Measurements from ENCODE around the gene FAM117A.

The FAM117A gene

DNA sequence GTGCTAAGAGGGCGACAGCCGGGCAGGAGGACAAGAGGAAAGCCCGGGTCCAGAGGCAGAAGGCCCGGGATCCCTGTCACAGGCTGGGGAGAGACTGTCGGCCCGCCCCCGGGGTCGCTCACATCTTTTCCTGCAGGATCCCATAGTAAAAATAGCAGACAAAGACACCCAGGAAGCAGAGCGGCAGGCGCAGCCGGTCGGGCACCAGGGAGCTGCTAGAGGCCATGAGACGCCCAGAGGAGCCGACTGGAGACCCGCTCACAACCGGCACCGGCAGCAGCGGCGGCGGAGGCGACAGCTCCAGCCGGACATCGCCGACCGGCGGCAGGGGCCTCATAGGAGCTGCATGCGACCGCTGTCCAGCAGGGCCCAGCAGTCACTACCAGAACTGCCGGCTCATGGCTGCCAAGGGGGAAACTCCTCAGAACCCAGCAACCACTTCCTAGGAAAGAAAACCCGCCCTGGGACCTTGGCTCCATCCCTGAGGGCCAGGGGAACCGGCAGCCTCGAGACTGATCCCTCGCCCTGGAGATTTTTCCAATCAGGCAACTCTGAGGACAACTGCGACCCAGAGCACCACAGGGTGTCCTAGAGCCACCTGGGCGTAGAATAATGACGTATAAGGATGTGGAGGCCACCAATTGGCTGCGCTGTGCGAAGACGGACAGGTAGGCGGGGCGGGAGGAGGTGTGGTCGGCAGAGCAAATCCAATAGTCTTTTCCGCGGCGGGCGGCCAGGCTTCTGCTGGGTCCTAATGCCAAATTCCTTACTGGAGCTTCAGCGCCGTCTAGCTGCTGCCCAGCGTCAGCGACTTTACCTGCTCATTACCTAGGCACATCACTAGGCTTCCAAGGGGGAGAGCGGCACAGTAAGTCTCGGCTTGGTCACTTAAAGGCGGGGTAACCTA lies 56.1 kb downstream of the FAM117A start, which contains the start of gene SLC35B1:
Gene SLC35B1, minus strand, starts transcription at position 357 of the 907 bp plus-strand sequence. Its CDS starts 131 bp downstream, at position 226.
- DNase-seq (ENCODE audit: low read depth, low spot score): peak; percentile 94

DNA sequence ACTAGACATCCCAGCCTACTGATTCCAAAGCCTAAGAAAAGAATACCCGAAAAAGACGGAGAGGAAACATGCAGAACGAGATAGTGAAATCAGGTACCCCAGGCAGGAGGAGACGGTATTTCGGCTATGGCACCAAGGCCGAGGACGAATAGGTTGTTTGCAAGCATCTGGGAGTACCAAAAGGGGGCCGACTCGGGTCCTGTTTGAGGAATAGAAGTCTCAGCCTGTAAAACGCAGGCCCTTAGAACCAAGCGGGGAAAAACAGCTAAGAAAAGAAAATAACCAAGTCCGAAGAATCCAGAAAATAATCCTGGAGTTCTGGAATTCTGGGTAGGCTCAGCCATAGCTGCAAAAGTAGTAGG lies 56.7 kb downstream of the FAM117A start:
- DNase-seq (ENCODE audit: low read depth, low spot score): no peak

GRCh38 chr17:49705254-49705653 lies 58.7 kb downstream of the FAM117A start:
- no peak for DNase-seq (ENCODE audit: low read depth, low spot score)

GRCh38 chr17:49703557-49704277 lies 60.2 kb downstream of the FAM117A start:
- DNase-seq (ENCODE audit: low read depth, low spot score): no peak

GRCh38 chr17:49700960-49701359 lies 63.0 kb downstream of the FAM117A start:
- no peak for DNase-seq (ENCODE audit: low read depth, low spot score)

DNA sequence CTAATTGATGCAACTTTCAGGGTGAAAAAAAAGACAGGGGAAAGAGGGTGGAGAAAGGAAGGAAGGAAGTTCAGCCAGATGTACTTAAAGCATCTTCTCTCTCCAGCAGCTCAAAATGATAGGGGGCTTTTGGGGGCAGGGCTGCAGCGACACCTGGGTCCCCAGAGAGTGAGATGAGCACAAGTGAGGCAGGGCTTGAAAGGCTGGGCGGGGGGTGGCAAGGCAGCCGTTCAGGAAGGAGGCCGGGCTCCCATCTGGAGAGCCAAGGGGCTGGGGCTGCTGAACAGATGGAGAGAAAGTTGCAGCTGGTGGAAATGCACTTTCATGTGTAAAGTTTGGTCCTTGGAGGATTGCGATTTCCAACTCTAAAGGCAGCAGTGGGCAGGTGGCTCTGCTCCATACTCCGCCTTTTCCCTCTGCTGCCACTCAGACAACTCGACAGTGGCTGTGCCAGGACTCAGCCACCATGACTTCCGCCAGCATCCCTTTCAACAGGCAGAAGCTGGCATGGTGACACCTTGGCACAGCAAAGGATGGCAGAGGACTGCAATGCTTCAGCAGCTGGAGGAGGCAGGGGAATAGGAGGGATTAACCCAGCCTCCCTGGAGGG lies 63.9 kb downstream of the FAM117A start:
- DNase-seq (ENCODE audit: low read depth, low spot score): no peak

- DNase-seq (ENCODE audit: low read depth, low spot score): no peak
Measured at GRCh38 chr17:49698005-49698404, 65.9 kb downstream of the FAM117A start.

GRCh38 chr17:49696233-49696761 lies 67.6 kb downstream of the FAM117A start:
- no peak for DNase-seq (ENCODE audit: low read depth, low spot score)

DNA sequence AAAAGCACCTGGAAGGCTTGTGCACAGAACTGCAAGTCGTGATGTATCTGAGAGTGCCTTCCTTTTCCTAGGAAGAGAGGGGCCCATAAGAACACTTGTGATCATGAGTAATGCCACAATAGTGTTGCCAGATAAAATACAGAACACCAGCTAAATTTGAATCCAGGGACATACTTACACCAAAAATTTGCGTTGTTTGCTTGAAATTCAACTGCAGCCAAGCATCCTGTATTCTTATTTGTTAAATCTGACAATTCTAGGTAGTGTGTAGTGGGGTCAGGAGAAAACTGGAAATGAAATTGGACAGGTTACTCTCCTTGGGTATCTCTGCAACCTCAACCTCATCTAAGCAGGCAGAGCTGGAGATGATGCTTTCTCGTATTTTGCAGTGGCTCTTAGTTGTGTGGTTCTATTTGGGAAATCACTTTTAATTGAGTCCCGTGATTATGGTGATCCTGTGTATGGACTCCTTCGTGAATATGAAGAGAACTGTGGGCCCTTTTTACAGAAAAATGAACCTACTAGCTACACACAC lies 68.2 kb downstream of the FAM117A start:
- no peak for DNase-seq (ENCODE audit: low read depth, low spot score)

GRCh38 chr17:49694847-49695697 lies 68.9 kb downstream of the FAM117A start:
- no peak for DNase-seq (ENCODE audit: low read depth, low spot score)

- DNase-seq (ENCODE audit: low read depth, low spot score): no peak
Measured at GRCh38 chr17:49692751-49693150, 71.2 kb downstream of the FAM117A start.

- DNase-seq (ENCODE audit: low read depth, low spot score): no peak
Measured at GRCh38 chr17:49691677-49692191, 72.2 kb downstream of the FAM117A start.

DNA sequence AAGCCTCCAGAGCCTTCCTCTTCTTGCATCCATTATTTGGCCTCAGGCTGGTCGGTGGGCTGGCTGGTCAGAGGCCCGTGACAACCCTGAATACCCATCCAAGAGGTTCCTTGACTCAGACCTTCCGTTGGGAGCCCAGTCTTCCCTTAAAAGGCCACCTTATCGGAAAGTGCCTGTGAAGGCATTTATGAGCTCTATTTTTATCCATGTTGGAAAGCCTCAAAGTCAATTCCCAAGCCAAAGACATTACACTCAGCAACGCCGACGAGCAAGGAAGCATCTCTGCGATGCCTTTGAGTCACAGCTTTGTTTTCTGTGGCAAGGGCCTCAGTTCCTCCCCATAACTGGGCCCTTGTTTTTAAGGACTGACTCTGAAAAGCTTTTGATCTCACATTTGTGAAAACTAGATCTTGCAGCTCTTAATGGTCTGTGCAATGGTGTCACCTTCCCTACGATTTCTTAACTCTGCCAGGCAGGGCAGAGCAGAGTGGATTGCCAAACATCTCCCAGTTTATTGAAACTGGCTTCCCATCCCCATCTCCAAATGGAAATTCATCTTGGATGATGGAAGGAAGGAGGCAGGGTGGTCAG lies 72.8 kb downstream of the FAM117A start:
- DNase-seq (ENCODE audit: low read depth, low spot score): no peak

- no peak for DNase-seq (ENCODE audit: low read depth, low spot score)
Measured at GRCh38 chr17:49690256-49690655, 73.7 kb downstream of the FAM117A start.

DNA sequence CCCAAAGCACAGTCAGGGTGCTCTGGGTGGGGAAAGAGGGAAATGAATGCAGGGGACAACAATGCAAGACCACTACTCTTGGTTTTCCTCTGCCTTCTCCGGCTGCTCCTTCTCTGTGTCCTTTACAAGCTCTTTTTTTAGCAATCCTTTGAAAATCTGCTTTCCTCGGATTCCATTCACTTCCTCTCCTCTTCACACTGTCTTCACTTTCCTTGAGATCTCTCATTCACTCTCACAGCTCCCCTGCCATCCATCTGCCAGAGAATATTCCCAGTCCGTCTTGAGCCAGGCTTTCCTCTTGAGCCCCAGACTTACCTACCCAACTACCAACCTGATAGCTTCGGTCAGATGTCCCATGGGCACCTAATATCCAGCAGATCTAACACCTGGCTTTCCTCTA lies 75.1 kb downstream of the FAM117A start:
- DNase-seq (ENCODE audit: low read depth, low spot score): no peak

DNA sequence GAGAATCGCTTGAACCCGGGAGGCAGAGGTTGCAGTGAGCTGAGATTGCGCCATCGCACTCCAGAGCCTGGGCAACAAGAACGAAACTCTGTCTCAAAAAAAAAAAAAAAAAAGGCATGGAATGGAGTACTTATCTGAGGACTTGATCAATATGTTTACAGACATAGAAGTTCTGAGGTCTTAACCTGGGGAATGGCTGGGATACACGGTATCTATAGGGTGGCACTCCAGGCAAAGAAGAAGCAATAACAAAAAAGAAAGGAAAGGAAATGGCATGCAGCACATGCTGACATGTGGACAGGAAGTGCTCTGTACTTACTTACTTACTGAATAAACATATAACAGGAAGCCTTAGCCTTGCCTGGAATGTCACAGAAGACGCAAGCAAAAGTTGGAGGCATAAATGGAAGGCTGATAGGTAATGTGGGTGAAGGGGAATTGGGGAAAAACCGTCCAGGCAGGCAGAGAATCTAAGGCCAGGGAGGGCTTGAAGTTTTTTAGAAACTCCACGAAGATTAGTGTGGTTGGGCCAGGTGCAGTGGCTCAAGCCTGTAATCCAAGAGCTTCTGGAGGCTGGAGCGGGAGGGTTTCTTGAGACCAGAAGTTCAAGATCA lies 75.9 kb downstream of the FAM117A start:
- DNase-seq (ENCODE audit: low read depth, low spot score): peak; percentile 12

DNA sequence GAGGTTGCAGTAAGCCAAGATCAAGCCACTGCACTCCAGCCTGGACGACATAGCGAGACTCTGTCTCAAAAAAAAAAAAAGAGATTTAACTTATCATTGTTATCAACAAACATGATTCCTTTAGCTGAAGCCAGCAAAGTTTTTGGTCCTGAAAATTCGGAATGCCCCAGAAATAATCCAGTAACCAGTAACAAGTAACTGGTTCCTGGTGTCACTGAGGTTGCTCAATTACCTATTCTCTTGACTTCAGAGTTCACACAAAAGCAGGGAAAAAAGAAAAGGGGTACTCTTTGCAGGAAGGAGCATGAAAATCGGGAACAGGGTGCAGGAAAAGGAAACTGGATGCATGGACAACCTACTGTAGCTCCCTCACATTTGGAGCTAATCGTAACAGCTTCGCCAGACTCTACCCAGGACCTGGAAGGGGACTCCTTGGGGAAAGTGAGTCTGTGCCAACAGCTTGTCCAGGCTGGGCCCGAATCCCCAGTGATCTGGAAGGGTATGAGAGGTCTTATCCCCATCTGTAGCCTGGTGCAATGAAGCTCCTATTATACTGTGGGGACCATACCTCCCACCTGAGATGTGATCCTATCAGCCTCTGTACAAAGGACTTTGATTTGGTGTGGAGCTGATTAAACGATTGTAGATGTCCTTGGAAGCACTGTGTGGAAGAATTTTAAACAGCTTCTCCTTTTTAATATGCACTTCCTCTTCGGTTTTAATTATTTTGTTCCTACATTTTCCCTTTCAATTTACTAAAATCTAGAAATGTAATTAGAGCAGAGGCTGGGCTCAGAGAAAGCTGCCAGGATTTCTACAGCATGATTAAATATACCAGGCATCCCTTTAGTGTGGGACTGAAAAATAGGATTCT lies 82.6 kb downstream of the FAM117A start:
- no peak for DNase-seq (ENCODE audit: low read depth, low spot score)

GRCh38 chr17:49680314-49680713 lies 83.6 kb downstream of the FAM117A start:
- no peak for DNase-seq (ENCODE audit: low read depth, low spot score)
